DOHH2 (cell line): Measurements from ENCODE around the gene MKLN1.

Source experiments
- H3F3A ChIP-seq: fragments of 200-600 bp; sonication (generic), shearing (Covaris generic); 2 replicates; pipeline ENCODE4 v1.6.0; 2016; ENCODE audit warnings: antibody characterized with exemption, mild to moderate bottlenecking; ENCODE audit not compliant: control insufficient read depth, insufficient read depth
- H3K27ac ChIP-seq: fragments of 200-600 bp; sonication (generic); 2 replicates; pipeline ENCODE4 v1.5.1; 2014; ENCODE audit warnings: low read depth, mild to moderate bottlenecking, low read length, moderate library complexity
- H3K27me3 ChIP-seq: fragments of 200-600 bp; sonication (generic); 2 replicates; pipeline ENCODE4 v1.6.1; 2014; ENCODE audit warnings: mild to moderate bottlenecking, low read length, mixed read lengths; ENCODE audit not compliant: control insufficient read depth
- H3K36me3 ChIP-seq: fragments of 200-600 bp; sonication (generic); 2 replicates; pipeline ENCODE4 v1.6.1; 2014; ENCODE audit warnings: mild to moderate bottlenecking, low read length, moderate library complexity, mixed read lengths; ENCODE audit not compliant: control insufficient read depth
- H3K4me1 ChIP-seq: fragments of 200-600 bp; sonication (generic); 2 replicates; pipeline ENCODE4 v1.6.1; 2014; ENCODE audit warnings: mild to moderate bottlenecking, low read length, mixed read lengths; ENCODE audit not compliant: control insufficient read depth
- H3K4me2 ChIP-seq: fragments of 200-600 bp; sonication (generic); 2 replicates; pipeline ENCODE4 v1.6.0; 2014; ENCODE audit warnings: mild to moderate bottlenecking, low read length, moderate library complexity
- H3K4me3 ChIP-seq: fragments of 200-600 bp; sonication (generic); 2 replicates; pipeline ENCODE4 v1.5.1; 2014; ENCODE audit warnings: mild to moderate bottlenecking, low read length, mixed read lengths
- H3K79me2 ChIP-seq: fragments of 200-600 bp; sonication (generic); 2 replicates; pipeline ENCODE4 v1.6.1; 2014; ENCODE audit warnings: mild to moderate bottlenecking, low read length, mixed read lengths; ENCODE audit not compliant: control insufficient read depth
- H3K9me2 ChIP-seq: fragments of 200-600 bp; sonication (generic); replicated peaks from 2 replicates; pipeline ENCODE4 v1.6.1; 2014; ENCODE audit warnings: mild to moderate bottlenecking, low read length, mixed read lengths; ENCODE audit not compliant: control insufficient read depth
- H3K9me3 ChIP-seq: fragments of 200-600 bp; sonication (generic); 2 replicates; pipeline ENCODE4 v1.6.1; 2014; ENCODE audit warnings: antibody characterized with exemption, low read length, mixed read lengths; ENCODE audit not compliant: control insufficient read depth, insufficient read depth
- H4K20me1 ChIP-seq: fragments of 200-600 bp; sonication (generic); 2 replicates; pipeline ENCODE4 v1.6.0; 2014; ENCODE audit warnings: low read depth, mild to moderate bottlenecking, antibody characterized with exemption, low read length, moderate library complexity; ENCODE audit not compliant: control insufficient read depth, insufficient read depth
- EZH2phosphoT487 ChIP-seq: fragments of 200-600 bp; sonication (generic); IDR thresholded peaks from 2 replicates; pipeline ENCODE4 v1.6.1; 2017; ENCODE audit warnings: borderline replicate concordance, mild to moderate bottlenecking, antibody characterized with exemption, low read length, moderate library complexity, mixed read lengths
- TF ChIP-seq, protein P1 (sequence below): fragments of 200-600 bp; sonication (generic); IDR thresholded peaks from one replicate; pipeline ENCODE4 v1.5.1; 2014; ENCODE audit warnings: antibody characterized with exemption, mild to moderate bottlenecking, low read depth, low read length; ENCODE audit not compliant: poor library complexity, severe bottlenecking

Gene MKLN1

DNA sequence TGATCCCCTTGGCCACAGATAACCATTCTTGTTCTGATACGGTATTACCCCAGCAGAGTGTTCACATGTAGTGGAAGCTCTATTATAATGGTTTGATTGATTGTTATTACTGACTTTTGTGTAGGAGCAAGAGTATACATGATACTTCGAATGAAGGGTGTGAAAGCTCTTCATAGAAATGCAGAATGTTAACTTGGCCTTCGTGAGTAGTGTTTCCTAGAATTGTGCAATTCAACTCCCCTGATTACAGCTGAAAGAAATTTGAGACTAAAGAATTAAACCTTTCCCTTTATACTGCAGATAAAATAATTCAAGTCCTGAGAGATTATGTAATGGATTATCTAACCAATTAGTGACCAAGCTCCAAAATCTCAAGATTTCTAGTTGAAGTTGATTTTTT, 38.2 kb downstream of the MKLN1 start:
- peaks cover 57% of the 10 kb centered on the region for H3K4me1 ChIP-seq
- H3K9me3 ChIP-seq = no peaks in the 10 kb centered on the region
- no peaks in the 10 kb centered on the region for H3K27me3 ChIP-seq
- H3K36me3 ChIP-seq = no peaks in the 10 kb centered on the region
- no peak overlapping the region for H3K4me3 ChIP-seq
- peaks cover 6% of the 10 kb centered on the region; the same call in 1 of the 2 replicates for H4K20me1 ChIP-seq
- H3F3A ChIP-seq = peaks cover 8% of the 10 kb centered on the region; the same call in 1 of the 2 replicates
- no peak overlapping the region for H3K27ac ChIP-seq
- no peak for TF ChIP-seq EZH2phosphoT487
- TF ChIP-seq, protein P1, sequence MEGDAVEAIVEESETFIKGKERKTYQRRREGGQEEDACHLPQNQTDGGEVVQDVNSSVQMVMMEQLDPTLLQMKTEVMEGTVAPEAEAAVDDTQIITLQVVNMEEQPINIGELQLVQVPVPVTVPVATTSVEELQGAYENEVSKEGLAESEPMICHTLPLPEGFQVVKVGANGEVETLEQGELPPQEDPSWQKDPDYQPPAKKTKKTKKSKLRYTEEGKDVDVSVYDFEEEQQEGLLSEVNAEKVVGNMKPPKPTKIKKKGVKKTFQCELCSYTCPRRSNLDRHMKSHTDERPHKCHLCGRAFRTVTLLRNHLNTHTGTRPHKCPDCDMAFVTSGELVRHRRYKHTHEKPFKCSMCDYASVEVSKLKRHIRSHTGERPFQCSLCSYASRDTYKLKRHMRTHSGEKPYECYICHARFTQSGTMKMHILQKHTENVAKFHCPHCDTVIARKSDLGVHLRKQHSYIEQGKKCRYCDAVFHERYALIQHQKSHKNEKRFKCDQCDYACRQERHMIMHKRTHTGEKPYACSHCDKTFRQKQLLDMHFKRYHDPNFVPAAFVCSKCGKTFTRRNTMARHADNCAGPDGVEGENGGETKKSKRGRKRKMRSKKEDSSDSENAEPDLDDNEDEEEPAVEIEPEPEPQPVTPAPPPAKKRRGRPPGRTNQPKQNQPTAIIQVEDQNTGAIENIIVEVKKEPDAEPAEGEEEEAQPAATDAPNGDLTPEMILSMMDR = no peak
- peaks cover 100% of the 10 kb centered on the region for H3K79me2 ChIP-seq
- H3K9me2 ChIP-seq = no peaks in the 10 kb centered on the region
- no peak overlapping the region for H3K4me2 ChIP-seq

DNA sequence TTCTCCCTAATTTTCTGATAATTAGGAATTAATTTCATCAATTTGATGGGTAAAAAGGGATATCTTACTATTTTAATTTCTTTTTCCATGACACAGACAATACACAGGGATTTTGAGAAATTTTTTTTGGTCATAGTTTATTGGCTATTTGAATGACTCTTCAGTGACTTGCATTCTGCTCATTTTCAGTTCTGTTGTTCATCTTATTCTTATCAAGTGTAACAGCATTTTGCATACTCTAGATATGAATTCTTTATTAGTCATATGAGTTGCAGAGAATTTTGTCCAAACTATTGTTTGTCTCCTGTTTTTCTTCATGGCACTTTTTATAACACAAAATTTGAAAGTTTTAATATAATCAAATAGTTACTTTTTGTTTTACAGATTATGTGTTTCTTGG, 41.7 kb downstream of the MKLN1 start:
- no peaks in the 10 kb centered on the region for H3K9me2 ChIP-seq
- no peak overlapping the region for H3K4me2 ChIP-seq
- peaks cover 3% of the 10 kb centered on the region; the same call in 1 of the 2 replicates for H3K36me3 ChIP-seq
- H3K79me2 ChIP-seq = peaks cover 100% of the 10 kb centered on the region
- no peaks in the 10 kb centered on the region for H3K9me3 ChIP-seq
- peaks cover 62% of the 10 kb centered on the region for H3K4me1 ChIP-seq
- H3F3A ChIP-seq = peaks cover 8% of the 10 kb centered on the region; the same call in 1 of the 2 replicates
- H4K20me1 ChIP-seq = peaks cover 8% of the 10 kb centered on the region; the same call in 1 of the 2 replicates
- TF ChIP-seq EZH2phosphoT487 = no peak
- TF ChIP-seq, protein P1 = no peak
- H3K27me3 ChIP-seq = no peaks in the 10 kb centered on the region
- H3K27ac ChIP-seq = no peak overlapping the region
- H3K4me3 ChIP-seq = no peak overlapping the region

DNA sequence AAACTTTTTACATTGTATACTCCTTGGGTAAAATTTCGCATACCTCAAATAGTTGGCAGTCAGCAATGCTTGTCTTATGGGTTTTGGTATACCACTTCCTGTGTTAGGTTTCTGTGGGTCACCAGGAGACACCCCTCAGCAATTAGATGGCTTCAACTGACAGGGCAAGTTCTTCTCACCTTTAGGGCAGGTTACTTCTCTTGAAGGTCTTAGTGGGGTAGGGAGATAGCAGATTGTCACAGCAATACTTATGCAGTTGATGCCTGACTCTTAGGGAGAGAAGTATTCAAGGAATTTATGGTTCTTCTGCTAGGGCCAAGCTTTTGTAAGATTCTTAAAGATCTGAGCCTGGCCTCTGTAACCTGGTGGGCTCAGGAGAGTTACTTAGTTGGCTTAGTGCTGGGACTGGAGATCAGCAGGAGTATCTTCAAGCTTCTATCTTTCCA, 42.9 kb downstream of the MKLN1 start:
- Histone ChIP-seq H3K4me1 (peaks cover 50% of the 10 kb centered on the region), H3K9me2 (no peaks in the 10 kb centered on the region), H3K4me2 (peak overlapping the region; percentile 14), H3K36me3 (peaks cover 7% of the 10 kb centered on the region), H4K20me1 (peaks cover 5% of the 10 kb centered on the region; the same call in 1 of the 2 replicates), H3F3A (peaks cover 8% of the 10 kb centered on the region; the same call in 1 of the 2 replicates), H3K27me3 (no peaks in the 10 kb centered on the region), H3K27ac (no peak overlapping the region), H3K4me3 (no peak overlapping the region), H3K9me3 (no peaks in the 10 kb centered on the region), H3K79me2 (peaks cover 99% of the 10 kb centered on the region)
- TF ChIP-seq, protein P1 = no peak
- TF ChIP-seq EZH2phosphoT487 = no peak
